Measurements from ENCODE around the gene TOP2B.

TOP2B gene

GRCh38 chr3:25690768-25691533 is 26.2 kb upstream of the TOP2B start:
- Histone ChIP-seq H3K4me1 (ENCODE audit: control insufficient read depth, low read depth, low read length) (no peaks in the 10 kb centered on the region), H3K9me3 (ENCODE audit: control insufficient read depth, low read depth, low read length) (no peaks in the 10 kb centered on the region), H3K36me3 (ENCODE audit: control insufficient read depth, low read depth, low read length) (no peaks in the 10 kb centered on the region), H3K27ac (ENCODE audit: low read length) (no peak overlapping the region), H3K9ac (ENCODE audit: low read length) (no peak overlapping the region), H3K4me3 (ENCODE audit: low read length) (no peak overlapping the region), H3K27me3 (ENCODE audit: control insufficient read depth, insufficient read depth, low read length) (no peaks in the 10 kb centered on the region)

DNA sequence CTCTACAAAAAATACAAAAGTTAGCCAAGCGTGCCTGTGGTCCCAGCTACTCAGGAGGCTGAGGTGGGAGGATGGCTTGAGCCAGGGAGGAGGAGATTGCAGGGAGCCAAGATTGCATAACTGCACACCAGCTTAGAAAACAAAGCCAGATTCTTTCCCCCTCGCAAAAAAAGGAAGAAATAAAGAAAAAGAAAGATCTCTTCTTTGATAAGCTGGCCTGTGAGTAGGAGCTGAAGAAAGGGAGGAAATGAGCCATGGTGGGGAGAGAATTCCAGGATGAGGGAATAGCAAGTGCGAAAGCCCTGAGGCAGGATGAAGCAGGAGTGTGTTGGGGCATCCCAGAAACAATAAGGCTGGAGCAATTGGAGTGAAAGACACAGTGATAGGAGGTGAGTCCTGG is 24.5 kb upstream of the TOP2B start:
- Histone ChIP-seq H3K9ac (ENCODE audit: low read length) (no peak overlapping the region), H3K27ac (ENCODE audit: low read length) (no peak overlapping the region), H3K9me3 (ENCODE audit: control insufficient read depth, low read depth, low read length) (no peaks in the 10 kb centered on the region), H3K4me3 (ENCODE audit: low read length) (no peak overlapping the region), H3K36me3 (ENCODE audit: control insufficient read depth, low read depth, low read length) (no peaks in the 10 kb centered on the region), H3K27me3 (ENCODE audit: control insufficient read depth, insufficient read depth, low read length) (no peaks in the 10 kb centered on the region), H3K4me1 (ENCODE audit: control insufficient read depth, low read depth, low read length) (no peaks in the 10 kb centered on the region)

- H3K4me3 ChIP-seq (ENCODE audit: low read length): no peak overlapping the region
- H3K4me1 ChIP-seq (ENCODE audit: control insufficient read depth, low read depth, low read length): no peaks in the 10 kb centered on the region
- no peak overlapping the region for H3K9ac ChIP-seq (ENCODE audit: low read length)
- H3K36me3 ChIP-seq (ENCODE audit: control insufficient read depth, low read depth, low read length): no peaks in the 10 kb centered on the region
- no peaks in the 10 kb centered on the region for H3K27me3 ChIP-seq (ENCODE audit: control insufficient read depth, insufficient read depth, low read length)
- H3K9me3 ChIP-seq (ENCODE audit: control insufficient read depth, low read depth, low read length): no peaks in the 10 kb centered on the region
- H3K27ac ChIP-seq (ENCODE audit: low read length): no peak overlapping the region
These were observed 23.0 kb upstream of the TOP2B start for GRCh38 chr3:25687742-25688141.

- no peak overlapping the region for H3K27ac ChIP-seq (ENCODE audit: low read length)
- no peak overlapping the region for H3K9ac ChIP-seq (ENCODE audit: low read length)
- no peak overlapping the region for H3K4me3 ChIP-seq (ENCODE audit: low read length)
- H3K9me3 ChIP-seq (ENCODE audit: control insufficient read depth, low read depth, low read length): no peaks in the 10 kb centered on the region
- no peaks in the 10 kb centered on the region for H3K4me1 ChIP-seq (ENCODE audit: control insufficient read depth, low read depth, low read length)
- no peaks in the 10 kb centered on the region for H3K27me3 ChIP-seq (ENCODE audit: control insufficient read depth, insufficient read depth, low read length)
- H3K36me3 ChIP-seq (ENCODE audit: control insufficient read depth, low read depth, low read length): no peaks in the 10 kb centered on the region
These were observed 22.1 kb upstream of the TOP2B start for GRCh38 chr3:25686766-25687165.

DNA sequence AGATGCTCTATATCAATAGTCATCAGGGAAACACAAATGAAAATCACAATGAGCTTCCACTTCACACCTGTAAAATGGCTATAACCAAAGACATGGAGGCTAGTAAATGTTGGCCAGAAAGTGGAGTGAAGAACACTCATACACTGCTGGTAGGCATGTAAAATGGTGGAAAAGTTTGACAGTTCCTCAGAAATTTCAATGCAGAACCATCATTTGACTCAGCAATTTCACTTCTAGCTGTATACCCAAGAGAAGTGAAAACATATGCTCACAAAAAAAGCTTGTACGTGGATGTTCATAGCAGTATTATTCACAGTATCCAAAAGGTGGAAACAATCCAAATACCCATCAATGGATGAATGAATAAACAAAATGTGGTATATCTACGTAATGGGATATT is 19.2 kb upstream of the TOP2B start:
- no peak overlapping the region for H3K4me3 ChIP-seq (ENCODE audit: low read length)
- H3K36me3 ChIP-seq (ENCODE audit: control insufficient read depth, low read depth, low read length): no peaks in the 10 kb centered on the region
- H3K27me3 ChIP-seq (ENCODE audit: control insufficient read depth, insufficient read depth, low read length): no peaks in the 10 kb centered on the region
- H3K4me1 ChIP-seq (ENCODE audit: control insufficient read depth, low read depth, low read length): no peaks in the 10 kb centered on the region
- no peaks in the 10 kb centered on the region for H3K9me3 ChIP-seq (ENCODE audit: control insufficient read depth, low read depth, low read length)
- H3K9ac ChIP-seq (ENCODE audit: low read length): no peak overlapping the region
- no peak overlapping the region for H3K27ac ChIP-seq (ENCODE audit: low read length)

- Histone ChIP-seq H3K27me3 (ENCODE audit: control insufficient read depth, insufficient read depth, low read length) (no peaks in the 10 kb centered on the region), H3K27ac (ENCODE audit: low read length) (no peak overlapping the region), H3K36me3 (ENCODE audit: control insufficient read depth, low read depth, low read length) (no peaks in the 10 kb centered on the region), H3K9me3 (ENCODE audit: control insufficient read depth, low read depth, low read length) (no peaks in the 10 kb centered on the region), H3K4me3 (ENCODE audit: low read length) (no peak overlapping the region), H3K9ac (ENCODE audit: low read length) (no peak overlapping the region), H3K4me1 (ENCODE audit: control insufficient read depth, low read depth, low read length) (no peaks in the 10 kb centered on the region)
These were observed 18.7 kb upstream of the TOP2B start for GRCh38 chr3:25683410-25683809.

DNA sequence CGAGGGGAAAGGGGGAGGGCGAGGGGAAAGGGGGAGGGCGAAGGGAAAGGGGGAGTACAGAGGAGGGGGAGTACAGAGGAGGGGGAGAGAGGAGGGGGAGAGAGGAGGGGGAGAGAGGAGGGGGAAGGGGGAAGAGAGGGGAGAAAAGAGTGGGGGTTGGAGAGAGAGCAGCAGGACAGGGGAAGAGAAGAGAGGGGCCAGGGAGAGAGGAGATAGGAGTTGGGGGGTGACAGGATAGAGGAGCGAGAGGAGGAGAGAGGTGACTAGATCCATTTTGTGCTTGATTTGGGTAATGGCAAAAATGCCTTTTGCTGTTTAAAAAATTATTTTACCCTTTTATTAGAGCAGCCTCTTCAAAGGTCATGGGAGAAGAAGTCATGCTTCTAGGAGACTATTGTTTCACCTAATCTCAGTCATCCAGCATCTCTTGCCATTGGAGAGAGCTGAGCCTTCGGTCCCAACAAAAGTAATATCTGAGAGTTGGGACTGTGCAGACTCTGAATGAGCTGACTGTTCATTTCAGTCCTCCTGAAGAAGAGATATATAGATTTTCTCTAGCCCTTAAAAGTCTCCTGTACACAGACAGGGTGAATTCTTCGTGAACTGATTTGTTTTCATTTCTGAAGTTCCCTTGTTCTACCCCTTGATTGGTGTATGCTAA is 15.1 kb upstream of the TOP2B start:
- Histone ChIP-seq H3K4me1 (ENCODE audit: control insufficient read depth, low read depth, low read length) (no peaks in the 10 kb centered on the region), H3K27me3 (ENCODE audit: control insufficient read depth, insufficient read depth, low read length) (no peaks in the 10 kb centered on the region), H3K9me3 (ENCODE audit: control insufficient read depth, low read depth, low read length) (no peaks in the 10 kb centered on the region), H3K27ac (ENCODE audit: low read length) (no peak overlapping the region), H3K9ac (ENCODE audit: low read length) (no peak overlapping the region), H3K4me3 (ENCODE audit: low read length) (no peak overlapping the region), H3K36me3 (ENCODE audit: control insufficient read depth, low read depth, low read length) (no peaks in the 10 kb centered on the region)

GRCh38 chr3:25679166-25679565 is 14.5 kb upstream of the TOP2B start:
- no peaks in the 10 kb centered on the region for H3K4me1 ChIP-seq (ENCODE audit: control insufficient read depth, low read depth, low read length)
- H3K36me3 ChIP-seq (ENCODE audit: control insufficient read depth, low read depth, low read length): no peaks in the 10 kb centered on the region
- H3K27me3 ChIP-seq (ENCODE audit: control insufficient read depth, insufficient read depth, low read length): no peaks in the 10 kb centered on the region
- H3K27ac ChIP-seq (ENCODE audit: low read length): no peak overlapping the region
- no peak overlapping the region for H3K9ac ChIP-seq (ENCODE audit: low read length)
- H3K4me3 ChIP-seq (ENCODE audit: low read length): no peak overlapping the region
- no peaks in the 10 kb centered on the region for H3K9me3 ChIP-seq (ENCODE audit: control insufficient read depth, low read depth, low read length)

GRCh38 chr3:25678581-25678980 is 13.9 kb upstream of the TOP2B start:
- Histone ChIP-seq H3K9me3 (ENCODE audit: control insufficient read depth, low read depth, low read length) (no peaks in the 10 kb centered on the region), H3K4me3 (ENCODE audit: low read length) (no peak overlapping the region), H3K36me3 (ENCODE audit: control insufficient read depth, low read depth, low read length) (no peaks in the 10 kb centered on the region), H3K4me1 (ENCODE audit: control insufficient read depth, low read depth, low read length) (no peaks in the 10 kb centered on the region), H3K27ac (ENCODE audit: low read length) (no peak overlapping the region), H3K27me3 (ENCODE audit: control insufficient read depth, insufficient read depth, low read length) (no peaks in the 10 kb centered on the region), H3K9ac (ENCODE audit: low read length) (no peak overlapping the region)

DNA sequence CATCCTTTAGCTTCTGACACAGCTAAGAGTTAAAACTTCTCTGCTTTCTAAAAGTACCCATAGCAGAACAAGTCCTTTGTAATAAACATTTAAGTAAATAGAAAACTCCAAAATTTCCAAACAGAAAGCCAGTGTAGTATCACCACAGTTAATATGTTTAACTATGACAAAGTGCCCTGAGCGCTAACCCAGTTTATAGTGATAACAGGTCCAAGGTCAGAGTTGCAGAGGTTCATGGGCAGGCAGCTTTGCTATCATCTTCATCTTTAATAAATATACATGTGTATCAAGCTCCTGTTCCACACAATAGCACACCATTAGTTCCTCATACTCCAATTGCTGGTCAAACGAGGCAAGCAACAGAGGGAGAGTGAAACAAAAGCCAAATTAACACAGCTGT is 12.4 kb upstream of the TOP2B start:
- Histone ChIP-seq H3K27me3 (ENCODE audit: control insufficient read depth, insufficient read depth, low read length) (no peaks in the 10 kb centered on the region), H3K4me3 (ENCODE audit: low read length) (no peak overlapping the region), H3K36me3 (ENCODE audit: control insufficient read depth, low read depth, low read length) (no peaks in the 10 kb centered on the region), H3K9ac (ENCODE audit: low read length) (no peak overlapping the region), H3K4me1 (ENCODE audit: control insufficient read depth, low read depth, low read length) (no peaks in the 10 kb centered on the region), H3K27ac (ENCODE audit: low read length) (no peak overlapping the region), H3K9me3 (ENCODE audit: control insufficient read depth, low read depth, low read length) (no peaks in the 10 kb centered on the region)

- Histone ChIP-seq H3K27me3 (ENCODE audit: control insufficient read depth, insufficient read depth, low read length) (no peaks in the 10 kb centered on the region), H3K9ac (ENCODE audit: low read length) (no peak overlapping the region), H3K9me3 (ENCODE audit: control insufficient read depth, low read depth, low read length) (no peaks in the 10 kb centered on the region), H3K4me3 (ENCODE audit: low read length) (no peak overlapping the region), H3K4me1 (ENCODE audit: control insufficient read depth, low read depth, low read length) (no peaks in the 10 kb centered on the region), H3K36me3 (ENCODE audit: control insufficient read depth, low read depth, low read length) (no peaks in the 10 kb centered on the region), H3K27ac (ENCODE audit: low read length) (no peak overlapping the region)
These were observed 10.0 kb upstream of the TOP2B start for GRCh38 chr3:25674670-25675069.

DNA sequence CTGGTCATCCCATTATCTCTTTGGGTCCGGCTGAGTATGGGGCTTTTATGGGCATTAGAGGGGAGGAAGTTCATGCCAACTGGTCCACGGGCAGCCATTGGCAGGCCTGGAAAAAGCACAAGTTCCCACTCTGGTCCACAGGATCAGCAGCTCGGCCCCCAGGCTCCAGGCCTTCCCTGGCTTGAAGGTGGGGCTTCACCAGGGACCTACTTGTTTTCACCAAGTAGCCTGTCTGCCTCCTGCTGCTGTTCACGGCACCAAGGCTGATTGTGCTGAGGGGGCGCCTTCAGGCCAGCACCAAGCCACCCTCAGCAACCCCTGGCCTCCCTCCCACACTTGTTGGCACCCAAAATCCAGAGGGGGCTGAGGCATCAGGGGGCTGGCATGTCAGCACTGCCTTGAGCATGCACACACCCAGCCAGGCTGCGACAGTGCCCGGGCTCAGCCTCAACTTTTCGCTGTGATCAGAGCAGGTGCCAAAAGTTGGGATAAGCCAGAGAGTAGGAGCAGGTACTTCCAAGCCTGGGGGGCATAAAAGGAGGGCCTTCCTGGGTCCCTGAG is 9.1 kb upstream of the TOP2B start:
- H3K4me3 ChIP-seq (ENCODE audit: low read length): no peak overlapping the region

More for the DNA sequence above, 9.1 kb upstream of the TOP2B start:
- H3K36me3 ChIP-seq (ENCODE audit: control insufficient read depth, low read depth, low read length): no peaks in the 10 kb centered on the region
- no peaks in the 10 kb centered on the region for H3K9me3 ChIP-seq (ENCODE audit: control insufficient read depth, low read depth, low read length)
- no peak overlapping the region for H3K27ac ChIP-seq (ENCODE audit: low read length)
- no peaks in the 10 kb centered on the region for H3K27me3 ChIP-seq (ENCODE audit: control insufficient read depth, insufficient read depth, low read length)
- no peak overlapping the region for H3K9ac ChIP-seq (ENCODE audit: low read length)
- H3K4me1 ChIP-seq (ENCODE audit: control insufficient read depth, low read depth, low read length): no peaks in the 10 kb centered on the region
